ENCODE results near the gene ZNF581. TPM values are rescaled to one million over a fixed set of nuclear protein-coding genes. Genes with fewer than 3 reads are reported as not detected.

Gene ZNF581
- total and polyA plus RNA-seq, 4 experiments from 2014 or later = 21.2 to 28.5 (median 23.0) TPM

DNA sequence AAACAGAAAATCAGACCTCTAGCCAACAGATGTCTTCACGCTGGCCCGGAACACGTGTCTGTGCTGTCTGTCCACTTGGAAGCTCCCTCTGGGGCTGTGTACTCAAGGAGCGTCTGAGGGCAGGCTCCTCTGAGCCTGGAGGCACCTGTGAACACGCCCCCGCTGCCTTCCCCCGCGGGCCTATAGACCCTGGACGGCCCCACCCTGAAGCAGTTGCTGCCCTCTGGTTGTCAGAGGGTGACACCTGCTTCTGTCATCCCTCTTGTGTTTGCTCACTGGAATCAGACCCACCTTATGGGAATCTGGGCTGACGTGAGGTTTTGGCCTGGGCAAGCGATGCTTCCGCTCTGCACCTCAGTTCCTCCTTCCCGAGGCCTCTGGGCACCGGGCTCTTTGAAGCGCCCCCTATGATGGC, 50.8 kb downstream of the ZNF581 start:
- Histone ChIP-seq H3K36me3 (ENCODE audit: insufficient read depth, low read length) (peaks cover 33% of the 10 kb centered on the region), H3K4me1 (ENCODE audit: insufficient read depth, low read length) (no peaks in the 10 kb centered on the region), H3K27me3 (ENCODE audit: insufficient read depth, low read length) (no peaks in the 10 kb centered on the region), H3K4me3 (ENCODE audit: low read length in 2 of 2) (no peak overlapping the region), H3K9me3 (ENCODE audit: control insufficient read depth in 1 of 2, low read length in 2 of 2) (no peaks in the 10 kb centered on the region), H3K27ac (ENCODE audit: low read depth, low read length) (no peak overlapping the region)
- ChIA-PET POLR2A (ENCODE audit: partially characterized antibody) (no interaction called here), CTCF (ENCODE audit: partially characterized antibody) (no interaction called here)
- DNase-seq = no peak
- Mint-ChIP-seq H3K27me3 (no peaks in the 10 kb centered on the region), H3K9me3 (no peaks in the 10 kb centered on the region), H3K4me3 (no peak overlapping the region), H3K4me1 (peaks cover 0 to 3% (median 0%) of the 10 kb centered on the region in 4 donors), H3K27ac (no peak overlapping the region), H3K36me3 (peaks cover 10 to 51% of the 10 kb centered on the region in 2 donors)
- intact Hi-C loops (cut with micrococcal nuclease) = no loop called here

DNA sequence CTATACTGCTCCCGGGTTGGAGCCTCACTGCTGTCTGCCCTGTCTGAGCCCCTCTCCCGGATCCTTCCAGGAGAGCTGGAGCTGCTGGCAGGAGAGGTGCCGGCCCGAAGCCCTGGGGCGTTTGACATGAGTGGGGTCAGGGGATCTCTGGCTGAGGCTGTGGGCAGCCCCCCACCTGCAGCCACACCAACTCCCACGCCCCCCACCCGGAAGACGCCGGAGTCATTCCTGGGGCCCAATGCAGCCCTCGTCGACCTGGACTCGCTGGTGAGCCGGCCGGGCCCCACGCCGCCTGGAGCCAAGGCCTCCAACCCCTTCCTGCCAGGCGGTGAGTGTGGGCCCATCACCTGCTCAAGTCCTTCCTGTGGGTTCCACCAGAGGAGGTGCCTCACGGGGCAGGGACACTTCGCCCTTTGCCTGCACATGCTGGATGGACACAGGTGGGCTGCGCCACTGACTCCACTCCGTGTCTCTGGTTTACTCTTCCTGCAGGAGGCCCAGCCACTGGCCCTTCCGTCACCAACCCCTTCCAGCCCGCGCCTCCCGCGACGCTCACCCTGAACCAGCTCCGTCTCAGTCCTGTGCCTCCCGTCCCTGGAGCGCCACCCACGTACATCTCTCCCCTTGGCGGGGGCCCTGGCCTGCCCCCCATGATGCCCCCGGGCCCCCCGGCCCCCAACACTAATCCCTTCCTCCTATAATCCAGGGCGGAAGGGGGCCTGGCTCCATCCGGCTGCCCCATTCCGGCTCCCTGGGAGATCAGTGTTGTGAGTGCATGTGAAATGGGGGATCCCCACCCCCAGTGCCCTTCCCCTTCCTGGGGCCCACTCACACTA, 51.4 kb downstream of the ZNF581 start:
- H3K27ac ChIP-seq (ENCODE audit: low read depth, low read length) = no peak overlapping the region
- intact Hi-C loops (cut with micrococcal nuclease) = no loop called here
- no peak overlapping the region for H3K4me3 ChIP-seq (ENCODE audit: low read length in 2 of 2)
- H3K27me3 Mint-ChIP-seq = no peaks in the 10 kb centered on the region
- no peaks in the 10 kb centered on the region for H3K9me3 ChIP-seq (ENCODE audit: control insufficient read depth in 1 of 2, low read length in 2 of 2)
- no peaks in the 10 kb centered on the region for H3K9me3 Mint-ChIP-seq
- DNase-seq = no peak
- H3K4me1 Mint-ChIP-seq = peaks cover 0 to 3% (median 0%) of the 10 kb centered on the region in 4 donors
- ChIA-PET POLR2A (ENCODE audit: partially characterized antibody) (no interaction called here), CTCF (ENCODE audit: partially characterized antibody) (no interaction called here)
- H3K36me3 ChIP-seq (ENCODE audit: insufficient read depth, low read length) = peaks cover 27% of the 10 kb centered on the region
- H3K36me3 Mint-ChIP-seq = peaks cover 10 to 51% of the 10 kb centered on the region in 2 donors
- no peak overlapping the region for H3K27ac Mint-ChIP-seq
- H3K4me3 Mint-ChIP-seq = no peak overlapping the region
- H3K4me1 ChIP-seq (ENCODE audit: insufficient read depth, low read length) = no peaks in the 10 kb centered on the region
- no peaks in the 10 kb centered on the region for H3K27me3 ChIP-seq (ENCODE audit: insufficient read depth, low read length)

Other genes starting within 250 kb of the ZNF581 start
- 10 to 100 TPM; 18.0 to 21.6 TPM for gene UBE2S, start 235.9 kb upstream of the ZNF581 start, total RNA-seq
- 10 to 100 TPM; 24.2 to 25.4 TPM for gene UBE2S, start 235.9 kb upstream of the ZNF581 start, polyA plus RNA-seq
- gene SHISA7, start 200.3 kb upstream of the ZNF581 start, total RNA-seq = not detected
- gene SHISA7, start 200.3 kb upstream of the ZNF581 start, polyA plus RNA-seq = not detected
- gene ISOC2, start 182.0 kb upstream of the ZNF581 start, total RNA-seq = 10 to 100 TPM in 1 of 2 experiments, 1 to 10 TPM in 1; 9.9 to 13.7 TPM
- 10 to 100 TPM; 24.7 to 29.4 TPM for gene ISOC2, start 182.0 kb upstream of the ZNF581 start, polyA plus RNA-seq
- not detected for gene C19orf85, start 178.9 kb upstream of the ZNF581 start, total RNA-seq
- gene C19orf85, start 178.9 kb upstream of the ZNF581 start, polyA plus RNA-seq = not detected
- 1 to 10 TPM; 8.1 to 9.1 TPM for gene ZNF628, start 167.0 kb upstream of the ZNF581 start, total RNA-seq
- under 1 TPM in 1 of 2 donors, not detected in 1; 0.47 TPM for gene ZNF628, start 167.0 kb upstream of the ZNF581 start, polyA plus RNA-seq
- gene NAT14, start 158.5 kb upstream of the ZNF581 start, total RNA-seq = 1 to 10 TPM; 2.7 to 3.1 TPM
- gene NAT14, start 158.5 kb upstream of the ZNF581 start, polyA plus RNA-seq = 1 to 10 TPM; 2.6 to 3.2 TPM
- under 1 TPM; 0.20 to 0.36 TPM for gene SSC5D, start 155.2 kb upstream of the ZNF581 start, total RNA-seq
- not detected for gene SSC5D, start 155.2 kb upstream of the ZNF581 start, polyA plus RNA-seq
- gene SBK2, start 106.5 kb upstream of the ZNF581 start, total RNA-seq = not detected
- gene SBK2, start 106.5 kb upstream of the ZNF581 start, polyA plus RNA-seq = not detected
- gene SBK3, start 98.1 kb upstream of the ZNF581 start, total RNA-seq = not detected
- not detected for gene SBK3, start 98.1 kb upstream of the ZNF581 start, polyA plus RNA-seq
- 1 to 10 TPM; 8.0 to 9.6 TPM for gene ZNF579, start 62.8 kb upstream of the ZNF581 start, total RNA-seq
- gene ZNF579, start 62.8 kb upstream of the ZNF581 start, polyA plus RNA-seq = under 1 TPM in 1 of 2 donors, not detected in 1; 0.62 TPM
- gene FIZ1, start 44.1 kb upstream of the ZNF581 start, total RNA-seq = 10 to 100 TPM; 20.8 to 26.4 TPM
- gene FIZ1, start 44.1 kb upstream of the ZNF581 start, polyA plus RNA-seq = 1 to 10 TPM in 1 of 2 donors, under 1 TPM in 1; 0.99 to 5.3 TPM
- gene ZNF524, start 43.4 kb upstream of the ZNF581 start, total RNA-seq = 10 to 100 TPM; 31.2 to 34.0 TPM
- 10 to 100 TPM; 26.2 to 40.1 TPM for gene ZNF524, start 43.4 kb upstream of the ZNF581 start, polyA plus RNA-seq
- 10 to 100 TPM; 20.3 to 20.9 TPM for gene ZNF865, start 38.0 kb upstream of the ZNF581 start, total RNA-seq
- under 1 TPM in 1 of 2 donors, not detected in 1; 0.30 TPM for gene ZNF865, start 38.0 kb upstream of the ZNF581 start, polyA plus RNA-seq
- gene ZNF784, start 19.1 kb upstream of the ZNF581 start, total RNA-seq = 1 to 10 TPM; 7.4 TPM
- 1 to 10 TPM; 1.7 to 2.1 TPM for gene ZNF784, start 19.1 kb upstream of the ZNF581 start, polyA plus RNA-seq
- gene ZNF580, start 2.6 kb upstream of the ZNF581 start, total RNA-seq = 100 to 1,000 TPM in 1 of 2 experiments, 10 to 100 TPM in 1; 92.7 to 105 TPM
- 10 to 100 TPM in 1 of 2 donors, 1 to 10 TPM in 1; 7.2 to 17.8 TPM for gene ZNF580, start 2.6 kb upstream of the ZNF581 start, polyA plus RNA-seq
- 1 to 10 TPM; 1.2 to 1.5 TPM for gene CCDC106, start 4.6 kb downstream of the ZNF581 start, total RNA-seq
- under 1 TPM; 0.47 to 0.69 TPM for gene CCDC106, start 4.6 kb downstream of the ZNF581 start, polyA plus RNA-seq
- gene U2AF2, start 11.4 kb downstream of the ZNF581 start, total RNA-seq = 100 to 1,000 TPM; 256 to 259 TPM
- gene U2AF2, start 11.4 kb downstream of the ZNF581 start, polyA plus RNA-seq = 10 to 100 TPM in 1 of 2 donors, 1 to 10 TPM in 1; 1.3 to 14.3 TPM
- gene EPN1, start 31.6 kb downstream of the ZNF581 start, total RNA-seq = 10 to 100 TPM; 53.9 to 56.9 TPM
- 10 to 100 TPM in 1 of 2 donors, 1 to 10 TPM in 1; 3.9 to 15.6 TPM for gene EPN1, start 31.6 kb downstream of the ZNF581 start, polyA plus RNA-seq
- not detected for gene NLRP9, start 94.8 kb downstream of the ZNF581 start, total RNA-seq
- gene NLRP9, start 94.8 kb downstream of the ZNF581 start, polyA plus RNA-seq = not detected
- not detected for gene RFPL4A, start 115.4 kb downstream of the ZNF581 start, total RNA-seq
- gene RFPL4A, start 115.4 kb downstream of the ZNF581 start, polyA plus RNA-seq = not detected
- not detected for gene RFPL4AL1, start 125.5 kb downstream of the ZNF581 start, total RNA-seq
- not detected for gene RFPL4AL1, start 125.5 kb downstream of the ZNF581 start, polyA plus RNA-seq
- not detected for gene NLRP11, start 188.3 kb downstream of the ZNF581 start, total RNA-seq
- not detected for gene NLRP11, start 188.3 kb downstream of the ZNF581 start, polyA plus RNA-seq
- not detected for gene NLRP4, start 192.9 kb downstream of the ZNF581 start, total RNA-seq
- not detected for gene NLRP4, start 192.9 kb downstream of the ZNF581 start, polyA plus RNA-seq

Data from CD4-positive, alpha-beta memory T cell (primary cell).